Stomach (tissue), 9 donors: ENCODE data around the gene GRM4. TPM values are rescaled to one million over a fixed set of nuclear protein-coding genes. Genes with fewer than 3 reads are reported as not detected.

Experiments
- DNase-seq, 2 donors: peaks; one replicate each; pipeline versions ENCODE4 v3.0.0 to v3.0.0-alpha.2; 2013 to 2019
- H3K27ac ChIP-seq, 5 donors: fragments of 200-600 bp in 4 of 5; sonication (generic) in 4 of 5; one replicate each; pipeline ENCODE4 v1.5.1; 2013 to 2019; ENCODE audit warnings: mild to moderate bottlenecking in 1 of 5, moderate library complexity in 1 of 5
- H3K27me3 ChIP-seq, 3 donors: fragments of 200-600 bp; sonication (generic); one replicate each; pipeline ENCODE4 v1.5.1; 2017 to 2019; ENCODE audit warnings: mixed run types in 1 of 3
- H3K36me3 ChIP-seq, 4 donors: fragments of 200-600 bp; sonication (generic); 1 replicate in 3 of 4; 2 replicates in 1 of 4; pipeline ENCODE4 v1.5.1; 2016 to 2019
- H3K4me1 ChIP-seq, 4 donors: fragments of 200-600 bp; sonication (generic); one replicate each; pipeline ENCODE4 v1.5.1; 2016 to 2019
- H3K4me3 ChIP-seq, 4 donors: fragments of 200-600 bp; sonication (generic) in 3 of 4; one replicate each; pipeline ENCODE4 v1.5.1; 2016 to 2019; ENCODE audit warnings: mild to moderate bottlenecking in 1 of 4
- H3K9me3 ChIP-seq, 4 donors: fragments of 200-600 bp; sonication (generic); one replicate each; pipeline ENCODE4 v1.5.1; 2016 to 2019
- EP300 ChIP-seq: sonication (generic); formaldehyde crosslinking; IDR thresholded peaks from one replicate; pipeline ENCODE4 v1.6.1; 2017; ENCODE audit warnings: antibody characterized with exemption
- POLR2A ChIP-seq, 4 donors: fragments of 450-650 bp; IDR thresholded peaks; one replicate each; pipeline ENCODE4 v1.6.1; 2016; ENCODE audit warnings: antibody characterized with exemption in 4 of 4, control low read depth in 2 of 4, mild to moderate bottlenecking in 1 of 4, moderate library complexity in 1 of 4
- POLR2AphosphoS5 ChIP-seq, 3 donors: sonication (generic); formaldehyde crosslinking; IDR thresholded peaks; one replicate each; pipeline ENCODE4 v1.6.1; 2016; ENCODE audit warnings: antibody characterized with exemption in 3 of 3
- WGBS, 5 donors: extraction: QIAGEN DNeasy Blood & Tissue Kit in 3 of 5; methylation state at CpG; one replicate each; pipeline versions ENCODE4 v1.1.5 to v1.1.7; 2013 to 2018; 5-methylcytosine and 5-hydroxymethylcytosine counted together
- intact Hi-C: fragments of 100-400 bp; cut with DNase I; formaldehyde crosslinking; loops from one replicate; pipeline ENCODE4 v1.15.1; 2023; ENCODE audit warnings: low total_unique reads
- polyA plus RNA-seq, 3 donors: library from polyadenylated mRNA; stranded (reverse); fragments of 200-250 nt; gene quantifications; one replicate each; pipeline ENCODE4 v1.2.3, GENCODE V29; 2013
- total RNA-seq, 5 donors: library from RNA; depleted of rRNA; stranded (reverse); fragments of >200 nt; gene quantifications; one replicate each; pipeline versions ENCODE4 v1.1.0 to v1.2.3, GENCODE V29; 2014 to 2016
- TF ChIP-seq, protein P1 (sequence below), 7 experiments: fragments of 450-650 bp in 4 of 7; fragments of 200-600 bp in 3 of 7; sonication (generic) in 3 of 7; IDR thresholded peaks; one replicate each; pipeline ENCODE4 v1.5.1; 2016 to 2019; ENCODE audit warnings: antibody characterized with exemption in 7 of 7, control low read depth in 2 of 7, mild to moderate bottlenecking in 1 of 7
- donor health status: healthy with polysubstance abuse.
- donor health status: Bipolar disorder and iron deficiency.
- donor health status: healthy.

Gene GRM4
- total and polyA plus RNA-seq, 8 donors: 0.55 TPM; not detected in 7

DNA sequence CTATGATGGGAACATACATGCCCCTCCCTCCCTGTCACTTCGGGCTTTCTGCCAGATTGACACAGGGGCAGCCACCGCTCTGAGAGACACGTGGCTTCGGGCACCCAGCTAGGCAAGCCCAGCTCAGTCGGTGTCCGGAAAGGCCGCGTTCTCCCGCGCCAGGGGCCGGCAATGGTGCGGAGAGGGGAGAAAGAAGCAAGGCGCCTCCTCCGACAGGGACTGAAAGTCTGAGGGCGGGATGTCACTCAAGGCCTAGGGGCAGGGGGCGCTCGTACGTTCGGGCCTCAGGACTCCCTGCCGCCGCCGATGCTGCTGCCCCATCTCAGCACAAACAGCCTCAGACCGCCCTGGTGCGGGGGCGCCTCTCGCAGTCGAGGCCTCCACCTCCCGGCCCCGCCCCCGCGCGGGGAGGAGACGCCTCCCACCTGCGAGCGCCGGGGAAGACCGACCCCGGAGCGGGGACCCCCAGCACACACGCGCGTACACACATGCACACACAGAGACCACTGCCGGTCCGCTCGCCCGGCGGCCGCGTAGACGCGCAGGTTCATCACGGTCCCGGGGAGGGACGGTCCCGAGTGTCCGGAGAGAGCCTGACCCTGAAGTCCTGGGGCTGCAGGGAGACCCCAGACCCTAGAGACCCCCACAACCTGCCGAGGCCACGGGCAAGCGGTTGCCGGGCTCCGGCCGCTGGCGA is 1.9 kb downstream of the GRM4 start:
- H3K4me3 ChIP-seq: peak overlapping the region; percentile 40 to 52 (median 44)
- H3K27ac ChIP-seq: no peak overlapping the region
- intact Hi-C loops: no loop called here
- TF ChIP-seq EP300 (no peak), POLR2A (IDR thresholded peaks at IDR 0.05) (no peak), POLR2AphosphoS5 (IDR thresholded peaks at IDR 0.05) (no peak)
- TF ChIP-seq, protein P1, sequence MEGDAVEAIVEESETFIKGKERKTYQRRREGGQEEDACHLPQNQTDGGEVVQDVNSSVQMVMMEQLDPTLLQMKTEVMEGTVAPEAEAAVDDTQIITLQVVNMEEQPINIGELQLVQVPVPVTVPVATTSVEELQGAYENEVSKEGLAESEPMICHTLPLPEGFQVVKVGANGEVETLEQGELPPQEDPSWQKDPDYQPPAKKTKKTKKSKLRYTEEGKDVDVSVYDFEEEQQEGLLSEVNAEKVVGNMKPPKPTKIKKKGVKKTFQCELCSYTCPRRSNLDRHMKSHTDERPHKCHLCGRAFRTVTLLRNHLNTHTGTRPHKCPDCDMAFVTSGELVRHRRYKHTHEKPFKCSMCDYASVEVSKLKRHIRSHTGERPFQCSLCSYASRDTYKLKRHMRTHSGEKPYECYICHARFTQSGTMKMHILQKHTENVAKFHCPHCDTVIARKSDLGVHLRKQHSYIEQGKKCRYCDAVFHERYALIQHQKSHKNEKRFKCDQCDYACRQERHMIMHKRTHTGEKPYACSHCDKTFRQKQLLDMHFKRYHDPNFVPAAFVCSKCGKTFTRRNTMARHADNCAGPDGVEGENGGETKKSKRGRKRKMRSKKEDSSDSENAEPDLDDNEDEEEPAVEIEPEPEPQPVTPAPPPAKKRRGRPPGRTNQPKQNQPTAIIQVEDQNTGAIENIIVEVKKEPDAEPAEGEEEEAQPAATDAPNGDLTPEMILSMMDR (IDR thresholded peaks at IDR 0.05): no peak
- H3K9me3 ChIP-seq: no peaks in the 10 kb centered on the region
- 0 to 3% (median 1%) methylated on average over 12 to 63 of the region's 63 CpGs for WGBS, 5 donors
- peak in 1 of 2 donors; percentile 73 for DNase-seq
- H3K36me3 ChIP-seq: no peaks in the 10 kb centered on the region
- peaks cover 16 to 98% (median 79%) of the 10 kb centered on the region in 3 donors for H3K27me3 ChIP-seq
- H3K4me1 ChIP-seq: peaks cover 27 to 41% (median 33%) of the 10 kb centered on the region in 4 donors

DNA sequence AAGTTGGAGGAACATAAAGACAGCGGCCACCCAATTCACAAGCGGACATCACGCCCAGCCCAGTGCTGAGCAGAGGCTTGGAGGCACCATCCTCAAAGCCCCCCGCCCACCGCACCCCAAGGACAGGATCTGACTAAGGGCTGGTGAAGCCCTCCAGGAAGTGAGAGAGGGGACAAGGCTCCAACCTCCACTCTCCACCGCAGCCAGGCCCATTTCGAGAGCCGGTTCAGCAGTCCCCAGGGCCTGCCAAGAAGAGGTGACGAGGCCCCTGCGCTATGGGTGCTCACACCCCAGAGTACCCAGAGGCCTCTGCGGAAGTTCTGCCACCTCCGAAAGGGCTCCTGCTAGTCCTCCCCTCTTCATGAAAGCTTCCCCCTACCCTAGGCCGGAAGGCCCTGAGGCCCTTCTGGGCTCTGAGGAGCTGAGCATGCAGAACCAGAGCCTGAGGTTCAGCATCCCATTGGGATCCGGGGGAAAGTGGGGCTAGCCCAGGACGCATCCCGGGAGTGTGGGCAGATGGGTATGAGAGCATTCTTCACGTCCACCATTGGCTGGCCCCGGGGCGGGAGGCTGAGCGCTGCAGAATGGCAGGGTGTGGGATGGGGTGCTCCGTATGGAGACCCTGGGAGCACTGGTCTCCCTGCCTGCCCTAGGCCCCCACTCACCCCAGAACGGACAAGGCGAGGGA is 2.5 kb downstream of the GRM4 start:
- Histone ChIP-seq H3K27me3 (peaks cover 16 to 98% (median 84%) of the 10 kb centered on the region in 3 donors), H3K27ac (no peak overlapping the region), H3K4me3 (peak overlapping the region in 2 of 4 donors; percentile 48 to 52), H3K36me3 (no peaks in the 10 kb centered on the region), H3K4me1 (peaks cover 27 to 41% (median 33%) of the 10 kb centered on the region in 4 donors), H3K9me3 (no peaks in the 10 kb centered on the region)
- intact Hi-C loops: no loop called here
- 50 to 57% (median 52%) methylated on average over 20 to 23 of the region's 23 CpGs for WGBS, 5 donors
- TF ChIP-seq POLR2A (IDR thresholded peaks at IDR 0.05) (no peak), POLR2AphosphoS5 (IDR thresholded peaks at IDR 0.05) (no peak), EP300 (no peak)
- TF ChIP-seq, protein P1 (IDR thresholded peaks at IDR 0.05): no peak
- no peak for DNase-seq

DNA sequence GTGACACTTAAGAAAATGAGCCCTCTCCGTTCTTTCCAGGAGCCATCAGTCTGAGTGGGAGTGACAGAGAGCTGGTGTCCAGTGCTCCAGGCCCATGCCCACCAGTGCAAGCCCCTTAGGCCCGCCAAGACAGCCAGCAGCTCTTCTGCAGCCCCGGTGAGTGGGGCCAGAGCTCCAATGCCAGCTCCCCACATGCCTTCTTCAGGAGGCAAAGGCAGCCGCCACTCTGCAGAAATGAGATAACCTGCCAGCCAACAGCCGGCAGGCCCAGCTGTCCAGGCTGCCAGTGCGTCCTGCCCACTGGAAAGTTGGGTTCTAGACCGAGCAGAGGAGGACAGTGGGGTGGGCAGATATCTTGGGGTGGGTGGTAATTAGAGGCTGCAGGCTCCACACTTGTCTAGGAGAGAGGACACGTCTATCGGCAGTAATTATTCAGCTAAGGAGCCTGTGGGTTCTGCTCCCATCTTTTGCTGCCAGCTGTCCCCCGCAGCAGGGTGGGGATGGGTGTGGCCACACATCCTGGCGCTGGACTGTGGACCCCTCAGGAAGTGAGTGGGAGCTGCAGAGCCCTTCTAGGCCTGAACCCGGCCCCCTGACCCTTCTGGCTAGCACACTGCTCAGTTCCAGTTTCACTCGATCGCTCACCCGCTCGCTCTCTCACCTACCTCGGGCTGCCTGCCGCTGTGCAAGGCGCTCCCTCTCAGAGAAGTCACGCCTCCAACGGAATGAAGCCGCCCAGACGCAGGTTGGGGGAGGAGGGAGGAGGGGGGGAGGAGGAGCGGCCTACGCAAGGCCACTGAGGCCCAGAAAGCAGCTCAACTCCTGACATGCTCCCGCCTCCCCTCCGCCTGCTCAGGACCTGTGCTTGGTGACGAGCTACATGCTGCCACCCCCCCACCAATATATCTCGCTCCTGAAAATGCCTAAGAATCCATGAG is 3.6 kb downstream of the GRM4 start:
- Histone ChIP-seq H3K27me3 (peaks cover 16 to 100% (median 91%) of the 10 kb centered on the region in 3 donors), H3K27ac (no peak overlapping the region), H3K9me3 (no peaks in the 10 kb centered on the region), H3K36me3 (no peaks in the 10 kb centered on the region), H3K4me1 (peaks cover 27 to 41% (median 33%) of the 10 kb centered on the region in 4 donors), H3K4me3 (no peak overlapping the region)
- WGBS, 5 donors: 20 to 36% (median 27%) methylated on average over 21 to 29 of the region's 29 CpGs
- no peak for TF ChIP-seq POLR2AphosphoS5 (IDR thresholded peaks at IDR 0.05)
- TF ChIP-seq, protein P1 (IDR thresholded peaks at IDR 0.05): no peak
- no peak for TF ChIP-seq EP300
- TF ChIP-seq POLR2A (IDR thresholded peaks at IDR 0.05): no peak
- DNase-seq: peak in 1 of 2 donors; percentile 75
- intact Hi-C loops: no loop called here

DNA sequence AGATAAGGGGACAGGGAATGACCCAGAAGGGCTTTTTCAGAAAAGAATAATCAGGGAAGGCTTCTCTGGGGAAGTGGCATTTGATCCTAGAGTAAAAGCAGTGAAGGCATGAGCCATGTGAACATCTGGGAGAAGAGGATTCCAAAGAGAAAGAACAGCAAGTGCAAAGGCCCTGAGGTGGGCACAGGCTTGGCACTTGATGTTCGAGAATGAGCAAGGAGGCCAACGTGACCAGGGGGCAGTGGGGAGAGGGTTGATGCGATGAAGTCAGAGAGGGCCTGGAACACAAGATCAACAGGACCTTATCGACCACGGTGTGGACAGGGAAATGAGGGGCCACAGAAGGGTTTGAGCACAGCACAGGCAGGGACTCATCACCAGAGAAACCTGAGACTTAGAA is 5.8 kb downstream of the GRM4 start:
- H3K9me3 ChIP-seq: no peaks in the 10 kb centered on the region
- intact Hi-C loops: no loop called here
- H3K36me3 ChIP-seq: no peaks in the 10 kb centered on the region
- peaks cover 17 to 31% (median 23%) of the 10 kb centered on the region in 4 donors for H3K4me1 ChIP-seq
- H3K27ac ChIP-seq: no peak overlapping the region
- no peak for DNase-seq
- no peak overlapping the region for H3K4me3 ChIP-seq
- WGBS, 5 donors: 78 to 92% (median 86%) methylated on average over 5 of the region's 5 CpGs
- H3K27me3 ChIP-seq: peaks cover 16 to 100% (median 94%) of the 10 kb centered on the region in 3 donors
- TF ChIP-seq POLR2A (IDR thresholded peaks at IDR 0.05): no peak
- no peak for TF ChIP-seq POLR2AphosphoS5 (IDR thresholded peaks at IDR 0.05)
- TF ChIP-seq, protein P1 (IDR thresholded peaks at IDR 0.05): no peak
- no peak for TF ChIP-seq EP300
